ENCODE results near the gene DPP6. TPM values are rescaled to one million over a fixed set of nuclear protein-coding genes. Genes with fewer than 3 reads are reported as not detected.

DPP6 gene
- total and polyA plus RNA-seq, 2 experiments from 2014 or later = not detected

- Histone ChIP-seq H3F3A (replicated peaks; ENCODE audit: low read depth) (no peaks in the 10 kb centered on the region), H3K79me2 (replicated peaks; ENCODE audit: insufficient read depth) (no peaks in the 10 kb centered on the region), H3K27ac (ENCODE audit: low read depth) (no peak overlapping the region), H4K20me1 (replicated peaks; ENCODE audit: insufficient read depth) (no peaks in the 10 kb centered on the region), H3K36me3 (ENCODE audit: insufficient read depth) (peaks cover 7% of the 10 kb centered on the region; the same call in 1 of the 2 replicates), H3K27me3 (ENCODE audit: insufficient read depth) (no peaks in the 10 kb centered on the region), H3K4me2 (no peak overlapping the region), H3K4me1 (ENCODE audit: insufficient read depth) (no peaks in the 10 kb centered on the region), H2AFZ (no peak overlapping the region), H3K4me3 (no peak overlapping the region), H3K9me2 (ENCODE audit: insufficient read depth) (no peaks in the 10 kb centered on the region)
- H3K27me3 Mint-ChIP-seq (ENCODE audit: insufficient read depth, low read depth, poor library complexity) = no peaks in the 10 kb centered on the region
- H3K27ac Mint-ChIP-seq = no peak overlapping the region
- peaks cover 8% of the 10 kb centered on the region; the same call in 2 of the 3 replicates for H3K4me1 Mint-ChIP-seq
- no peaks in the 10 kb centered on the region for H3K36me3 Mint-ChIP-seq (ENCODE audit: low read depth)
- ATAC-seq (no peak), DNase-seq (ENCODE audit: low spot score) (no peak)
- TF ChIP-seq, protein P1, sequence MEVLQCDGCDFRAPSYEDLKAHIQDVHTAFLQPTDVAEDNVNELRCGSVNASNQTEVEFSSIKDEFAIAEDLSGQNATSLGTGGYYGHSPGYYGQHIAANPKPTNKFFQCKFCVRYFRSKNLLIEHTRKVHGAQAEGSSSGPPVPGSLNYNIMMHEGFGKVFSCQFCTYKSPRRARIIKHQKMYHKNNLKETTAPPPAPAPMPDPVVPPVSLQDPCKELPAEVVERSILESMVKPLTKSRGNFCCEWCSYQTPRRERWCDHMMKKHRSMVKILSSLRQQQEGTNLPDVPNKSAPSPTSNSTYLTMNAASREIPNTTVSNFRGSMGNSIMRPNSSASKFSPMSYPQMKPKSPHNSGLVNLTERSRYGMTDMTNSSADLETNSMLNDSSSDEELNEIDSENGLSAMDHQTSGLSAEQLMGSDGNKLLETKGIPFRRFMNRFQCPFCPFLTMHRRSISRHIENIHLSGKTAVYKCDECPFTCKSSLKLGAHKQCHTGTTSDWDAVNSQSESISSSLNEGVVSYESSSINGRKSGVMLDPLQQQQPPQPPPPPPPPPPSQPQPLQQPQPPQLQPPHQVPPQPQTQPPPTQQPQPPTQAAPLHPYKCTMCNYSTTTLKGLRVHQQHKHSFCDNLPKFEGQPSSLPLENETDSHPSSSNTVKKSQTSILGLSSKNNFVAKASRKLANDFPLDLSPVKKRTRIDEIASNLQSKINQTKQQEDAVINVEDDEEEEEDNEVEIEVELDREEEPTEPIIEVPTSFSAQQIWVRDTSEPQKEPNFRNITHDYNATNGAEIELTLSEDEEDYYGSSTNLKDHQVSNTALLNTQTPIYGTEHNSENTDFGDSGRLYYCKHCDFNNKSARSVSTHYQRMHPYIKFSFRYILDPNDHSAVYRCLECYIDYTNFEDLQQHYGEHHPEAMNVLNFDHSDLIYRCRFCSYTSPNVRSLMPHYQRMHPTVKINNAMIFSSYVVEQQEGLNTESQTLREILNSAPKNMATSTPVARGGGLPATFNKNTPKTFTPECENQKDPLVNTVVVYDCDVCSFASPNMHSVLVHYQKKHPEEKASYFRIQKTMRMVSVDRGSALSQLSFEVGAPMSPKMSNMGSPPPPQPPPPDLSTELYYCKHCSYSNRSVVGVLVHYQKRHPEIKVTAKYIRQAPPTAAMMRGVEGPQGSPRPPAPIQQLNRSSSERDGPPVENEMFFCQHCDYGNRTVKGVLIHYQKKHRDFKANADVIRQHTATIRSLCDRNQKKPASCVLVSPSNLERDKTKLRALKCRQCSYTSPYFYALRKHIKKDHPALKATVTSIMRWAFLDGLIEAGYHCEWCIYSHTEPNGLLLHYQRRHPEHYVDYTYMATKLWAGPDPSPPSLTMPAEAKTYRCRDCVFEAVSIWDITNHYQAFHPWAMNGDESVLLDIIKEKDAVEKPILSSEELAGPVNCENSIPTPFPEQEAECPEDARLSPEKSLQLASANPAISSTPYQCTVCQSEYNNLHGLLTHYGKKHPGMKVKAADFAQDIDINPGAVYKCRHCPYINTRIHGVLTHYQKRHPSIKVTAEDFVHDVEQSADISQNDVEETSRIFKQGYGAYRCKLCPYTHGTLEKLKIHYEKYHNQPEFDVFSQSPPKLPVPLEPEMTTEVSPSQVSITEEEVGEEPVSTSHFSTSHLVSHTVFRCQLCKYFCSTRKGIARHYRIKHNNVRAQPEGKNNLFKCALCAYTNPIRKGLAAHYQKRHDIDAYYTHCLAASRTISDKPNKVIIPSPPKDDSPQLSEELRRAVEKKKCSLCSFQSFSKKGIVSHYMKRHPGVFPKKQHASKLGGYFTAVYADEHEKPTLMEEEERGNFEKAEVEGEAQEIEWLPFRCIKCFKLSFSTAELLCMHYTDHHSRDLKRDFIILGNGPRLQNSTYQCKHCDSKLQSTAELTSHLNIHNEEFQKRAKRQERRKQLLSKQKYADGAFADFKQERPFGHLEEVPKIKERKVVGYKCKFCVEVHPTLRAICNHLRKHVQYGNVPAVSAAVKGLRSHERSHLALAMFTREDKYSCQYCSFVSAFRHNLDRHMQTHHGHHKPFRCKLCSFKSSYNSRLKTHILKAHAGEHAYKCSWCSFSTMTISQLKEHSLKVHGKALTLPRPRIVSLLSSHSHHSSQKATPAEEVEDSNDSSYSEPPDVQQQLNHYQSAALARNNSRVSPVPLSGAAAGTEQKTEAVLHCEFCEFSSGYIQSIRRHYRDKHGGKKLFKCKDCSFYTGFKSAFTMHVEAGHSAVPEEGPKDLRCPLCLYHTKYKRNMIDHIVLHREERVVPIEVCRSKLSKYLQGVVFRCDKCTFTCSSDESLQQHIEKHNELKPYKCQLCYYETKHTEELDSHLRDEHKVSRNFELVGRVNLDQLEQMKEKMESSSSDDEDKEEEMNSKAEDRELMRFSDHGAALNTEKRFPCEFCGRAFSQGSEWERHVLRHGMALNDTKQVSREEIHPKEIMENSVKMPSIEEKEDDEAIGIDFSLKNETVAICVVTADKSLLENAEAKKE (CRISPR knock-in tag; IDR thresholded peaks at IDR 0.05) = no peak
- TF ChIP-seq EZH2phosphoT487 (IDR thresholded peaks at IDR 0.05; ENCODE audit: unreplicated experiment) = no peak
- no peak for TF ChIP-seq STAT1 (IDR thresholded peaks at IDR 0.05; ENCODE audit: unreplicated experiment)
- TF ChIP-seq ZNF114 (CRISPR knock-in tag; IDR thresholded peaks at IDR 0.05) = no peak
- TF ChIP-seq NANOG (IDR thresholded peaks at IDR 0.05; ENCODE audit: borderline replicate concordance) = no peak
- TF ChIP-seq CREB1 (CRISPR knock-in tag; IDR thresholded peaks at IDR 0.05; ENCODE audit: low read depth) = no peak
- TF ChIP-seq REST (IDR thresholded peaks at IDR 0.05; ENCODE audit: unreplicated experiment) = no peak
- no peak for TF ChIP-seq JUNB (IDR thresholded peaks at IDR 0.05; ENCODE audit: unreplicated experiment)
- TF ChIP-seq CTCF (conservative IDR thresholded peaks at IDR 0.05; ENCODE audit: low read depth in 2 of 2) = no peak
- no peak for TF ChIP-seq EZH2 (IDR thresholded peaks at IDR 0.05; ENCODE audit: low read depth, unreplicated experiment)
- no peak for TF ChIP-seq ZNF331 (CRISPR knock-in tag; IDR thresholded peaks at IDR 0.05; ENCODE audit: low read depth)
- H3K4me3 Mint-ChIP-seq = no peak overlapping the region
- no peaks in the 10 kb centered on the region for H3K9me3 Mint-ChIP-seq
Measured at GRCh38 chr7:154541606-154542005, 489.4 kb downstream of the DPP6 start.
